ENCODE results near the gene SPATA4. TPM values are rescaled to one million over a fixed set of nuclear protein-coding genes. Genes with fewer than 3 reads are reported as not detected.

SPATA4 gene
- polyA plus RNA-seq, 1 of the 3 experiments (the other 2 are of a cell fraction): 0.21 TPM

- TF ChIP-seq CTCF (IDR thresholded peaks at IDR 0.05) (no peak), CHD2 (IDR thresholded peaks at IDR 0.05; ENCODE audit: low read length, partially characterized antibody) (no peak), REST (IDR thresholded peaks at IDR 0.05; ENCODE audit: low read depth, low read length) (no peak), NRF1 (IDR thresholded peaks at IDR 0.05; ENCODE audit: low read depth, low read length) (no peak), ELF1 (IDR thresholded peaks at IDR 0.05) (no peak)
Measured at GRCh38 chr4:176223561-176223960, 28.2 kb upstream of the SPATA4 start (continued).

- H3K4me1 ChIP-seq (ENCODE audit: control insufficient read depth in 1 of 2, insufficient read depth in 2 of 2, low read depth in 1 of 2, low read length in 1 of 2): no peaks in the 10 kb centered on the region
- H3K9me2 ChIP-seq: no peaks in the 10 kb centered on the region
- H3F3A ChIP-seq (replicated peaks; ENCODE audit: insufficient read depth): no peaks in the 10 kb centered on the region
- 81% methylated on average over 5 of the region's 5 CpGs for WGBS (ENCODE audit: low lambda C conversion rate)
- no peaks in the 10 kb centered on the region for H3K9me3 ChIP-seq
- ChIA-PET CTCF (no interaction called here), POLR2A (no interaction called here)
- H3K4me3 ChIP-seq (ENCODE audit: low read depth in 2 of 2, low read length in 1 of 2): no peak overlapping the region
- no peaks in the 10 kb centered on the region for H3K36me3 ChIP-seq (replicated peaks in 1 of 2; ENCODE audit: control insufficient read depth in 1 of 2, insufficient read depth in 2 of 2, low read length in 1 of 2)
- no peak overlapping the region for H3K4me2 ChIP-seq
- H4K20me1 ChIP-seq (ENCODE audit: insufficient read depth): no peaks in the 10 kb centered on the region
- DNase-seq: no peak
- H2AFZ ChIP-seq (ENCODE audit: low read depth): no peak overlapping the region
- no peaks in the 10 kb centered on the region for H3K79me2 ChIP-seq (ENCODE audit: insufficient read depth)
- H3K27ac ChIP-seq (ENCODE audit: low read depth in 2 of 2, low read length in 1 of 2): no peak overlapping the region
- no peaks in the 10 kb centered on the region for H3K27me3 ChIP-seq (ENCODE audit: insufficient read depth)
- no peak overlapping the region for H3K9ac ChIP-seq
- TF ChIP-seq USF2 (IDR thresholded peaks at IDR 0.05; ENCODE audit: borderline replicate concordance, low read depth, low read length) (no peak), ZBTB33 (IDR thresholded peaks at IDR 0.05; ENCODE audit: borderline replicate concordance, low read depth) (no peak), IRF3 (IDR thresholded peaks at IDR 0.05; ENCODE audit: low read depth, low read length) (no peak), GABPA (IDR thresholded peaks at IDR 0.05; ENCODE audit: low read depth) (no peak), NFIC (IDR thresholded peaks at IDR 0.05; ENCODE audit: borderline replicate concordance) (no peak), NRF1 (IDR thresholded peaks at IDR 0.05; ENCODE audit: low read depth, low read length) (no peak), FOXJ3 (CRISPR knock-in tag; IDR thresholded peaks at IDR 0.05) (no peak), MEF2A (IDR thresholded peaks at IDR 0.05; ENCODE audit: borderline replicate concordance, low read depth) (no peak), CTCF (IDR thresholded peaks at IDR 0.05) (no peak), SIN3A (IDR thresholded peaks at IDR 0.05; ENCODE audit: borderline replicate concordance, low read depth, low read length) (no peak), MXI1 (IDR thresholded peaks at IDR 0.05; ENCODE audit: low read depth, low read length) (no peak), REST (IDR thresholded peaks at IDR 0.05; ENCODE audit: low read depth, low read length) (no peak)
Measured at GRCh38 chr4:176222149-176222548, 26.8 kb upstream of the SPATA4 start.

All from SK-N-SH (cell line).